Measurements from ENCODE around the gene APCDD1L.
A peak's percentile ranks its signal among the peaks of the same experiment; 100 is the strongest.

Gene APCDD1L

DNA sequence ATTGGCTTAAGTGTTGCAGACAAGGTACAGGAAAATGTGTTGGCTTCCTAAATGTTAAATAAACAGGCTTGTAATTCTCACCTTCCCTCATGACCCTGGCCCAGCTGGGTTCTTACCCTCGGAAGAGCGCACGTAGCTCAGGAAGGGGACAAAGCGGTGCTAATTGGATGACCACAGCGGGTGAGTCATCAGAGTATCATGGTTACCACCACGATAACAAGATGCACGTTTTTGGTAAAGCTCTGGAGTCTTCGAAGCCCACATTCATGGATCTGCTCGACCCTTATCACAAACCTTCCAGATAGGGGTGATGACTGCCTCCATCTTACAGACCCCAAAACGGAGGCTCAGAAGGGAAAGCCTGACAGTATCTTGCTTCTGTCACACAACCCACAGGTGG is 32.8 kb downstream of the APCDD1L start:
- DNase-seq, result no peak

DNA sequence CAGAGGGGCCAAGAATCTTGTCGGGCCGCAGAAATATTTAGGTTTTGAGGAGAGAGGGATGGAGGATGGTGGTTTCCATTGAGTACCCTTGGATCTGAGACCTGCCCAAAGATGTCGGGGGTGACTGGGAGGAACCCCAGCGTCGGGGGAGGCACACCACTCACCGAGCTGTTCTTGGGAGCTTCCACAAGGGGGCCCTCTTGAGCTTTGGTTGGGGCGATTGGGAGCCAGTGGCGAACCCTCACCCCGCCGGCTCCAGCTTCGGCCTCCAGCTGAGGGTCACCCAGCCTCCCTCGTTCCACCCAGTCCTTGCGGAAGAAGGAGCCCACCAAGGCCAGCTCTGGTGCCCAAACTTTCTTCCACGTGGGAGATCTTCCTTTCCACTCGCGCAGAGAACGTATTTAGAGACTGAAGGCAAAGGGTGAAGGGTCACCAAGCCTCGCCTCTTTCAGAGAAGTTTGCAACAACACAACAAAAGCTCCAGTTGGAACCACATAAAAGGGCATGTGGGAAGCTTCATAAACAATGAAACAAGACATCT is 33.6 kb downstream of the APCDD1L start:
- peak; percentile 76 for DNase-seq

DNA sequence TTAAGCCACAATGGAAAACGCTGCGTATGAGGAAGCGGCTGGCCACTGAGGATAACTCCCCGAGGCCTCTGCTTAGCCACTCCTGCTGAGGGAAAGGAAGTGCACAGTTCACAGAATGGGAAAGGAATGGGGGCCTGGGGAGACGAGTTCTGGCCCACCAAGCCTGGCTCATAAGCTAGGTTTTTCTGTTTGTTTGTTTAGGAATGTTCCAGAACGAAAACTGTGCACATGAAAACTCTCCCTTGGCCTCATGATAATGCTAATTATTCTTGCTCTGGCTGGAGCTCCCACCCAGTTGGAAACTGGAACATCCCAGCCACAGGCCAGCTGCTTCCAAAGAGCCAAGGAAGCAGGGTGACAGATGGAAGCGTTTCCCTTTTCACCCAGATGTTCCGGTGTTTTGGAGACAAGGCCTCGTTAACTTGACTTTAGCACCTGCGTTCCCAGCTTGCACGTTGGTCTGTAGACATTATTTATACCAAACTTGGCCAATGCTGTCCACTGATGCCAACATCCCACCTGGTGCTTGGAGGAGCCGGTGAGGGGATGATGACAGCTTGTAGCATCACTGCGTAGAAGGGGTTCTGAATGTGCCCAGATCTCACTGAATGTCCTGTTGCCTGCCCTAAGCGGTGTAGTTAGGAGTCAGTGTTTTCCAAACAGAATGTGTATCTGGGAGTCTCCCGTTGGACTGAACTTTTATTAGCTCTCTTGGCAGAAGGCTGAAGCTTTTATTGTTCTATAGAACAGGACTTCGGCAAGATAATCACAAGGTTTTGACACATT is 34.5 kb downstream of the APCDD1L start:
- no peak for DNase-seq

DNA sequence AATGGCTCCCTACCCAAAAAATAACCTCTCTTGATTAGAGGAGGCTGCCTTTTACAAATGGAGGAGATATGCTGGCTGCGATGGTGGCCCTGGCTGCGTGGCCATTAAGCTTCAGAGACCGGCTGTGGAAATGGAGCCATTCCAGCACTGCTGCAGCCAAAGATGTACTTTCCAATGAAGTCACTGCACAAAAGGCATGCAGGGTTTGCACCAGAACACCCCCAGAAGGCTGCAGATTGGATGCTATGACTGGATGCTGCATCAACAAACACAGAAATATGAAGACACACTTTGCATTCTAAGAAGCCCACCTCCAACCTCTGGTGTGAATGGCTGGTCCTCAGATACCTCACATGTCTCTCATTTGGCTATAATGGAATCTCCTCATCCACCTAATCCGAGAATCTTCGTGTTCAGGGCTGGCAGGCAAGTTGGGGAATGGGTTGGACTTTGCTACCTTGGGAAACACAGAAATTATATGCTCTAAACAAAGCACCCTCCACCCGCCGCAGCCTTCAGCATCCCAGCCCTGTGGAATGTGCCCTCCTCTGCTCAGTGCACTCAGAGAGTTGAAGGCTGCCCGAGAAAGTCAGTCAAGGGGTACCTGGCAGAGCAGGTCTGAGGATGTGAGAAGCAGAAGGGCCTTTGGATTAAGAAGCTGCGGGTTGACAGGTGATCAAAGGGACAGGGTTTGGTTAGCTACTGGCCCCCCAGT is 35.3 kb downstream of the APCDD1L start:
- no peak for DNase-seq

GRCh38 chr20:58478141-58478805 is 36.9 kb downstream of the APCDD1L start:
- no peak for DNase-seq

DNA sequence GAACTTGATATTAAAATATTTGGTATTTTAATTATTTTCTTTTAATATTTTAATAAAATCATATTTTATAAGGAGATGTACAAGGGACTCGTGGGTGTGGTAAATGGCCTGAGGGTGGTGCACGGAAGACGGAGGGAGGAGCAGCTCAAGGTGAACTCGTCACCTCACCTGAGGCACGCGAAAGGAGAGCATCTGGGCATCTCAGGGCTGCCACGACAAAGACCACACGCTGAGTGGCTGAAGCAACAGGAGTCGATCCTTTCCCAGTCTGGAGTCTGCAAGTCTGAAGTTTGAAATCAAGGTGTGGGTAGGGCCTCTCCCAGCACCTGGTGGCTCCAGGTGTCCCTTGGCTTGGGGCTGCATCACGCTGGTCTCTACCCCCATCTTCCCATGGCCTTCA is 39.7 kb downstream of the APCDD1L start:
- DNase-seq, result no peak

GRCh38 chr20:58473453-58474425 is 41.5 kb downstream of the APCDD1L start:
- DNase-seq, result no peak

DNA sequence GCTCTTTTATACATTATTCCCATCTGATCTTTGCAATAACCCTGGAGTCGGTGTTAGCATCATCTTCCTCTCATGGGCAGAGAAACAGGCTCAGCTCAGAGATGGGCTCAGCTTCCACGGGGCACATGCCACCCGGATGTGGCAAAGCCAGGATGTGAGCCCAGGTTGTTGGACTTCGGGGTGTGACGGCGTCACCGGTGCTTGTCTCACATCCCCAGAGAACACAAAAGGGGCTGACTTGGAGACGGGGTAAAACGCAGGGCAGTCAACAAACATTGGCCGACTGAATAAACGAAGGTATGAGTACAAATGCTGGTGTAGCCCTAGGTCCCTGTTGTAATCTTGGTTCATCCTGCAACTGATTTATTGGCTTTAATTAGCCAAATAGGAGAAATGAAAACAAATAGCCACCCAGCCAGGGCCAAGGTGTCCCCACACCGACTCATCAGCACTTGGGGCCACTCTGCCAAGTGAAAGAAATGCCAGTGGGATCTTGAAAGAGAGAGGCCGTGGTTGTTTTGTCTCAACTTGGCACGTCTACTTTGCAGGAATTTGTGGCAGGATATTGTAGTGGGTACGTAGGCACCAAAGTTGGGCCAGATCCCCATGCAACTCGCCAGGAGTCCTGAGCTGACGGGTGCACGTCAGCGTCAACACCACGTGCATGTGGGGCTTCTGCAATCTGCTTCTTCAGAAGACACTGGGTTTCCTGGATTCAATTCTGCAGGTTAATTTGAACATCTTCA is 42.8 kb downstream of the APCDD1L start:
- DNase-seq, result no peak

GRCh38 chr20:58471193-58472164 is 43.7 kb downstream of the APCDD1L start:
- DNase-seq, result no peak

- DNase-seq, result no peak
Measured at GRCh38 chr20:58470336-58471192, 44.6 kb downstream of the APCDD1L start.

- no peak for DNase-seq
Measured at GRCh38 chr20:58469616-58470015, 45.6 kb downstream of the APCDD1L start.

DNA sequence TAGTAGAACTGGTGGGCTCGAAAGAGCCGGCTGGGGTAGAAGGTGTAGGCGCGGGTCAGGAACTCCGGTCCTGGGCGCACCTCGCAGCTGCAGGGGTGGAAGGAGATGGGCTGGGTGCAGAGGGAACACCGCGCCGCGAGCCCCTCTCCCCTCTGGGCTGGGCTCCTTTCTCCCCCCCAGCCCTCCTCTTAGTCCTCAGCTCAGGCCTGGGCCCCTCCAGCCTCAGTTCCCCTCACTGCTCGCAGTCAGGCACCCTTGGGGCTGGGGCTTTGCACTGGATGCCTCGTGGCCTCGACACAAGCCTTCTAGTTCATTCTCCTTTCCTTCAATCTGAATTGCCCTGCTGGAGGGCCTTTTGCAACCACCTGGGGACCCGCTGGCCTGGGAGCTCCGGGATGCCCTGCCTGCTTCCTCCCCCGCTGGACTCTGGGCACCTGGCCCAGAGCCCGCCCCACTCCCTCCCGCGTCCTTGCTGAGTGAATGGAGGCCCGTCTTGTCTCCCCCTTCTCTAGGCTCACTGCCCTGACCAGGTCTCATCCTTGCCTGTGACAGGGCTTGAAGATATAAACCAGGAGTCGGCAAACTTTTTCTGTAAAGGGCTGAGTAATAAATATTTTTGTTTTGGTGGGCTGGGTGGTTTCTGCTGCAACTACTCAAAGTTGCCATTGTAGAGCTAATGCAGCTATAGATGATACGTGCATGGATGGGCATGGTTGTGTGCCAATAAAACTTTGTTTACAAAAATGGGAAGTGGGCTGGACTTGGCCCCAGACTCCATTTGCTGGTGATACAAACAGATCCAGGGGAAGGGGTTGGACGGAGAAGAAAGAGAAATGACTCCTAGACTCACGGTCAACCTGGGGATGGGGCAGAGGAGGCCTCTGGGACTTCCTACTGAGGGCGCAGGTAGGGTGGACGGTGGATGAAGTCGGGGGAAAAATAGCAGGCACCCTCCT is 47.3 kb downstream of the APCDD1L start:
- DNase-seq, result no peak

- no peak for DNase-seq
Measured at GRCh38 chr20:58466729-58467571, 48.2 kb downstream of the APCDD1L start.

DNA sequence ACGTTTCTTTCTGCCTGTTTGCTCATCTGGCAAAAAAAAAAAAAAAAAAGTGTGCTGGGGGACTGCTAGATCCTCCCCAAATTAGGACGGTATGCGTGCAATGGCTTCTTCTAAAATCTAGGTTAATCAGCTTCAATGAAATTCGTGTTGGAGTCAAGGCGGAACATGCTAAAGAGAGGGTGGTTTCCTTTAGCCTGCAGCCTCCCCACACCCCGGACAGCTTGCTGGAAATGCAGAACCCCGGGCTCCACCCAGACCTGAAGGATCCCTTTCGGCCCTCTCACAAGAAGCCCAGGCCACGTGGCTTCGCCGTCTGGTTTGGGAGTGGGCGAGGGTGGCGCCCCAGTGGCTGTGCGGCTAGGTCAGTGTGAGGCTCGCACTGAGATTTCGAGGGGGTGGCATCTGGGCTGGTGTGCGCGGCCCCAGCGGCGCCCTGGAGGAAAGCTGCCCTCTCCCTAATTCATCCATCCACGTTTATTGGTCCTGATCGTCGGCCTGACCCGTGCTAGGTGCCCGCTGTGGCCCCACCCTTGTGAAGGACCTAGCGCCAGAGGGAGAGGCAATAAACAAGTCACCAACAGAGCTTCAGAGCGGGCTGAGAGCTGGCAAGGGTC is 49.0 kb downstream of the APCDD1L start:
- DNase-seq, result no peak

DNA sequence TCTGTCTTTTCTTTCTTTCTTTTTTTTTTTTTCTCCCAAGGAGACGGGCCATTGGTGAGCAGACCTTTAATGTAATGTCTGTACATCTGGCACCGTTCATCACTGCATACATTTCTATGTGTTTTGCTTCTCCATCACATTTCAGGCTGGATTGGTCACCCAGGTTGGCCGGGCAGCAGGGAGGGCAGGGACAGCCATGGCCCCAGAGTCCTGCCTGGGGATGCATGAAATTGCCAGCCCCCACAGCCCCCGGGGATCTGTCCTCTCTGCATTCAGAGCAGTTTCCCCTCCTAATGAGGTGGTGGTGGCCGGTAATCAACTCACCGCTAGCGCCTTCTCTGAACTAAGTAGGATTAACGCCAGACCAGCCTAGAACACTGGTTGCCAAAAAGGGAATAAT is 50.4 kb downstream of the APCDD1L start:
- DNase-seq, result no peak

- no peak for DNase-seq
Measured at GRCh38 chr20:58463256-58463655, 51.9 kb downstream of the APCDD1L start.

DNA sequence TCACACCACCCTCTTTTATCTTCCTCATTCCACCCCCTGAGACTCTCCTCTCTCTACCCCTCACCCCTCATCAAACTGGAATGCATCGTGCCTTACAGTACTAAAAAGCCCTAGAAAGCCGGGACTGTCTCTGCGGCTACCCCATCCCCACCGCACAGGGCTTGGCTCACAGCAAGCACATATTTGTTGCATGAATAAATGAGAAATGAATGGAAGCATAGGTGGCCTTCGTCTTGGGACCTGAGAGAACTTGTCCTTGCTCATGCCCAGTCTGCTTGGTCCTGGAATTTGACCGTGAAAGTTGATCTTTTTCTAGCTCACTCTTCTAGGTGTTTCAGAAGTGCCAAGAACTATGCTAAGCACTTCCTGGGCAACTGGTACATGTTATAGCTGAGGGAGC is 53.3 kb downstream of the APCDD1L start:
- no peak for DNase-seq
